NCI-H1105 treated with DMSO at 0.1 percent for 48 hours (cell line): ENCODE measurements around the gene JPT1.
"Not testable (repeated sequence)": the region's sequence is repeated elsewhere in the genome, so short reads cannot be mapped to it uniquely, and the experiment has no call there.

Source experiments
- DNase-seq: peaks from one replicate; lab custom pipeline; 2025; lab: John Stamatoyannopoulos, UW

JPT1 gene

GRCh38 chr17:75155191-75155601 lies 884 bp upstream of the JPT1 start:
- DNase-seq = no peak

- peak; percentile 18 for DNase-seq
These were observed 525 bp downstream of the JPT1 start for GRCh38 chr17:75153780-75154194.

- peak; percentile 28 for DNase-seq
These were observed 1.2 kb downstream of the JPT1 start for GRCh38 chr17:75152922-75153779.

GRCh38 chr17:75152523-75152921 lies 1.8 kb downstream of the JPT1 start:
- no peak for DNase-seq

- DNase-seq = no peak
These were observed 2.4 kb downstream of the JPT1 start for GRCh38 chr17:75151930-75152329.

GRCh38 chr17:75147878-75148546 lies 6.3 kb downstream of the JPT1 start:
- DNase-seq = no peak

- DNase-seq = no peak
These were observed 7.7 kb downstream of the JPT1 start for GRCh38 chr17:75146592-75146991.

- DNase-seq = no peak
These were observed 9.3 kb downstream of the JPT1 start for GRCh38 chr17:75144816-75145512.

GRCh38 chr17:75142236-75142971 lies 11.9 kb downstream of the JPT1 start:
- DNase-seq = no peak

GRCh38 chr17:75138519-75138918 lies 15.8 kb downstream of the JPT1 start:
- no peak for DNase-seq

GRCh38 chr17:75137762-75138161 lies 16.6 kb downstream of the JPT1 start:
- not testable (repeated sequence) for DNase-seq

GRCh38 chr17:75135946-75136345 lies 18.4 kb downstream of the JPT1 start:
- DNase-seq = no peak

GRCh38 chr17:75135452-75135851 lies 18.9 kb downstream of the JPT1 start:
- DNase-seq = no peak

- not testable (repeated sequence) for DNase-seq
These were observed 20.5 kb downstream of the JPT1 start for GRCh38 chr17:75133607-75134347.

- no peak for DNase-seq
These were observed 21.3 kb downstream of the JPT1 start for GRCh38 chr17:75133001-75133400.

- not testable (repeated sequence) for DNase-seq
These were observed 22.0 kb downstream of the JPT1 start for GRCh38 chr17:75132018-75133000.

- peak; percentile 69 for DNase-seq
These were observed 22.9 kb downstream of the JPT1 start, which contains the start of gene NT5C for GRCh38 chr17:75131278-75132017. Gene NT5C, minus strand, starts transcription at chr17:75131742. Its CDS starts 35 bp downstream, at chr17:75131707.

GRCh38 chr17:75130632-75131277 lies 23.6 kb downstream of the JPT1 start:
- peak; percentile 45 for DNase-seq
